Suppressor macrophage treated with lipopolysaccharide for 1 hour (primary cell): ENCODE data around the gene DAP.

Source experiments
- DNase-seq, 3 donors: peaks; one replicate each; pipeline ENCODE4 v3.0.0-alpha.2; 2020 to 2022

The DAP gene

DNA sequence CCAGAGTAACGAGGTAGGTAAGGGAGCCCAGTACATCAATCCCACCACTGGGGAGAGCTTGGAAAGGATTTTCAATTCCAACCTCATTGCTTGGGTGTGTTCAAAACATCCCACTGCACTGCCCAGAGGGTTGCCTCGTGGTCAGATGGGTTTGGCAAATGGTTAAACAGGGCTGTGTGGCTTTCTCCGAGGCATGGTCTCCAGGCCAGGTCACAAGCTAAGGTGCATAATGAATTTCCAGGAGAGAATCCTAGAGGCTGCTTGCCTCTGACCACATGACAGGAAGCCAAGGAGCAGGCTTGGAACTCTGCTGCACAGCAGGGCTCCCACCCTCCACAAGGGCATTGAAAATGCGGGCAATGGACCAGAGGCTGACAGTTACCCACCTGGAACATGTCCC, 51.6 kb downstream of the DAP start:
- no peak for DNase-seq

GRCh38 chr5:10708189-10708944, 52.7 kb downstream of the DAP start:
- DNase-seq, result no peak

DNA sequence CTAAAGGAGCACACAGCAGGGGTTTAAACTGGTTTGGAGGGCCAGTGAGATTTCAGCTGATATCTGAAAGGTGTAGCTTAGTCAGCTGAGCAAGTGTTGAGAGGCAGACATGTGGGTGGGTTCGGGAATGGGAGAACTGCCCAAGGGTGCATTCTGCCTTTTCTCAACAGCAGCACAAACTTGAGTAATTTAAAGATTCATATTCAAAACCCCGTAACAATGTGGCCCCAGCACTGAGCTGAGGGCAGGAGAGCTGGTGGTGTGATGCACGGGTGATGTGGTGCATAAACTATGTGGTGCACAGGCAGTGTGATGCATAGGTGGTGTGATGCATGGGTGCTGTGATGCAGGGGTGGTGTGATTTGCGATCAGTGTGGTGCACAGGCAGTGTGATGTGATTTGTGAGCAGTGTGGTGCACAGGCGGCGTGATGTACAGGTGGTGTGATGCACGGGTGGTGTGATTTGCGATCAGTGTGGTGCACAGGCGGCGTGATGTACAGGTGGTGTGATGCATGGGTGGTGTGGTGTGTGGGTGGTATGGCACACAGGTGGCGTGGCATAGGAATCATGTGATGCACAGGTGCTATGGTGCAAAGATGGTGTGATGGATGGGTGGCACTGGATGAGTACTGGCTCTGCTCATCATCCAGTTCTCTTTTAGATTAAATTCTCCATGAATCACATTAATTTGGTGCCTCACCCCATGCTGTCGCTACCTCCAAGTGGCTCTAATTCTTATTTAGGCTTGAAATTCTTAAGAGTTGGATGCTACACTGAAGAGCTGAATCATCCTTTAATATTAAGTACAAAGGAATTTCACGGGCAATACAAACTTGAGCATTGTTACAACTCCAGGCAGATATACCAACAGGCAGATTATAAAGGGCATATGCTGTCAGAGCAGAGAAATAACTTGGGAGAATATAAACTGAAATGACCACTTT, 53.6 kb downstream of the DAP start:
- DNase-seq, result no peak

DNA sequence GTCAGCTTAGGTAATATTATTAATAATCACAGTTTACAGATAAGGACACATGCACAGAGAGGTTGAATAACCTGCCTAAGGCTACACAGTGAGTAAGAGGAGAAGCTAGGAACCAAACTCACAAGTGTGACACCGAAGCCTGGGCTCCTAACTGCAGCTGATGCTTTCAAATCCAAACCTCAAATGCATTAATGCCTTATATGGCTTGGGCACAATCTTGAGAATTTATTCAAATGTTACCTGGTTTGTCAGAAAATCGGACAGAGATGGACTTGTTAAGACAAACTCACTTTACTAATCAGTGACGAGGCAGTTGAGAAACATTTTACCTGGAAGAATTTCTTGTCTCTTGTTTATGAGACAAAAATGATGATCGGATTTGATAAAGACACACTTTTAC, 54.7 kb downstream of the DAP start:
- DNase-seq, result no peak

DNA sequence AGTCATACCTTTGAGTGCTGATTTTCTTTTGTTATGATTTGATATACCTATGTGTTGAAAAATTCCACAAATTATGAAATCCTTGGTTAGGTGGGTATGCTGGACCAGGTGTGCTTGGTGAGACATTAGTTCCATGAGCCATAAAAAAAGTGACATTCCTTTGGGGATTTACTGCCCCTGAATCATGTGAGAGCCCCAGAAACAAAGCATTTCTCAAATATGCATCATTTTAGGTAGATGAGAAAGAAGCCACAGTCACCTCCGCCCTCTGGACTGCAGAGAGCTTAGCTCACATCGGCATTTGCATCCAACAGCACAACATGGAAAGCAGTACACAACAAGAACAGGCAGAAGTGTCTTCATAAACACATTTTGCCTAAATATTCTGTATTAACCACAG, 55.3 kb downstream of the DAP start:
- no peak for DNase-seq

- peak; percentile 70 to 87 (median 86) for DNase-seq
These were observed 55.9 kb downstream of the DAP start for GRCh38 chr5:10704949-10705621.

DNA sequence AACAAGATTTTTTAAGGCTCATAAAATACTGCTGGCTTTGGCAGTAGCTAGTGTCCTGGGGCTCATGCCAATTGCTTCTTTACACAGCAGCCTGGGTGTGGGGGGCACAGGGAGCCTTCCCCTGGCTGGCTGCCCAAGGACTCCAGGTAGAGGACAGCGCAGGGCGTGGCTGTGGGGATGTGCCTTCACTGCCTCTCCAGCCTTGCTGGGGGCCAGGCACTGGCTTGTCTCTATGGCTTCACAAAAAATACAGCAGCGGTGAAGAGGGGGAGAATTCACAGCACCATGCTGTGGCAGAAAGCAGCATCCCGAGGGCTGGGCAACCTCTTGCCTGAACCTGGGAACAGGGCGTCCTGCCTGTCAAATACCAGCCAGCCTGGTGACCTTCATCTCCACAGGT, 57.4 kb downstream of the DAP start:
- DNase-seq, result no peak

DNA sequence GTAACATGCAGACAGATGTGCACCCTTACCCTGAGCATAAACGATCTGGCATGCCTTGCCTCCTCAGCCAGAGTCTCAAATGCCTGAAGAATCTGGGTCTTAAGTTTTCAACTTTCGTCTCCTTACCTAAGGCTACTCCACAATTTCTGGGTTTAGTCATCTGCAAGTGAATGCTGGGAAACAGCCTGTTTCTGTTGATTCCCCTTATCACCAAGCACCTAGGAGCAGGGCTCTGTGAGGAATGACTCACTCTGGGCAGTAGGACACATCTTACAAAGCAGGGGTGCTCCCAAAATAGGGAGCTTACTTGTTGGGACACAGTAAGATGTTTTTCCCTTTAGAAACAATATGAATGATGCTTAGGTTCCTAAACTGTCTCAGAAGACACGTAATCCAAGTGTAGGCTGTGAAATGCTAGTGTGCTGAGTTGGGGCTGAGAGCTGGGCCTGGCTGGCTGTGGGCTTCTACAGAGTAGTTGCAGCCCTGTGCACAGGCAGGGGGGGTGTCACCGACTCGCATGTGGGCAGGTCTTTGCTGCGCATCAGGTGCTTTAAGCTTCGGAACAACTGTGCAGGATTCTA, 58.0 kb downstream of the DAP start:
- no peak for DNase-seq

DNA sequence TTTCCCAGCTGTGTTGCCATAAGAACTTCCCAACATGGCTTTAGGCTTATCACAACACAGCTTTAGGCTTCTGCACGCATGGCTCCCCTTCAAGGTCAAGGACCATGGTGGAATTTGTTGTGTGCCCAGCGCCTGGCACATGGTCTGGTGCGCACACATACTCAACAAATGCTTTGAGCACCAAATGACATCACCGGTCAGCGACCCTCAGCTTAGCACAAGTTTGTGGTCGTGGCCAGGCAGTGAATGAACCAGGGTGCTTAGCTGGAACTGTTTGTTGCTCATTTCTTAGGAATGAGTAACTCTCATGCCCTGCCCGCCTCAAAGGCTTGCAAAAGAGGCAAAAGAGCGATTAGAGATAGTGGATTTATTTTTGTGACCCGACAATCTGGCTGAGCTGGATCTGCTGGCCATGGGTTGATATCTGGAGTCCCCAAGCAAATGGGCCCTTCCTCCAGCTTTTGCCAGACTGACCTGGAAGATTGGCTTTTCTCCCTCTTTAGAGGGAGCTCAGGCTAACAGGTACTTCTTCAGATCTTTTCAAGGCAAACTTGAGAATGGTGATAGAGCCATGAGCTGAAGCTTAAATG, 58.9 kb downstream of the DAP start:
- DNase-seq, result peak; percentile 20 to 36 (median 28)

DNA sequence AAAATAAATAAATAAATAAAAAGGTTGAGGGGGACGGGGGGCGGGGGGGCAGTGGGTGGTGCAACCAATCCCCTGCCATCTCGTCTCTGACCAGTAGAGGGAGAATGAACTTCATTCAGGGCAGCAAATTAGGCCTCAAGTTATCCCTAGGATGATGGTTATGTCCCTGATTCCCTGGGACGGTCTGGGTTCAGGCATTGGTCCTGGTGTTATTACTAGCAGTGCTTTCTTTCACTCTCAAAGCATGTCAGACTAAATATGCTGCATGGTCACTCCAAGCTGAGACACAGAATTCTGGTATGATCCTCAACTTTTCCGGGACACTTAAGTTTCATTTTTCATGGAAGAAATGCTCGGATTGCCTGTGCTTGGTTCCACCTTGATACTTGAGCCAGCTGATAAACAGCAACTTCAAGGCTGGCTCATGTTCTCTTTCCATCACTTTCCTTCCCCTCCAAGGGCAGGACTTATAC, 59.4 kb downstream of the DAP start:
- DNase-seq, result peak; percentile 43 to 63 (median 56)

- DNase-seq, result no peak
These were observed 60.5 kb downstream of the DAP start for GRCh38 chr5:10700516-10700915.

DNA sequence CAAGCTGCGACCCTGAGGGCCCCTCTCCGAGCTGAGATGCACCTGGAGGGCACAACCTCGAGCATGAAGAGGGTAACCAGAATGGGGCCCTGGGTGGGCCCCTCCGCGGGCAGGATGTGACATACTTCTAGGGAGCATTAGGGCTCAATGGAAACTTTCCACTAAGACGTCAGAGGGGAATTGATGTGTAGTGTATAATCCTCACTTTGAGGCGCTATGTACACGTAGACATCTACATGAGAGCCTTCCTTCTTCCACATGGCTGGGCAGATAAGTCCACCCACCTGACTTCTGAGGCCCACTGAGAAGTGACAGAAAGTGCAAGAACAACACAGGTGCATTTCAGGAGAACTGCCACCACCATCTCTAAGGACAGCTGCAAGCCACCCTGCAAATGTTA, 61.0 kb downstream of the DAP start:
- no peak for DNase-seq

DNA sequence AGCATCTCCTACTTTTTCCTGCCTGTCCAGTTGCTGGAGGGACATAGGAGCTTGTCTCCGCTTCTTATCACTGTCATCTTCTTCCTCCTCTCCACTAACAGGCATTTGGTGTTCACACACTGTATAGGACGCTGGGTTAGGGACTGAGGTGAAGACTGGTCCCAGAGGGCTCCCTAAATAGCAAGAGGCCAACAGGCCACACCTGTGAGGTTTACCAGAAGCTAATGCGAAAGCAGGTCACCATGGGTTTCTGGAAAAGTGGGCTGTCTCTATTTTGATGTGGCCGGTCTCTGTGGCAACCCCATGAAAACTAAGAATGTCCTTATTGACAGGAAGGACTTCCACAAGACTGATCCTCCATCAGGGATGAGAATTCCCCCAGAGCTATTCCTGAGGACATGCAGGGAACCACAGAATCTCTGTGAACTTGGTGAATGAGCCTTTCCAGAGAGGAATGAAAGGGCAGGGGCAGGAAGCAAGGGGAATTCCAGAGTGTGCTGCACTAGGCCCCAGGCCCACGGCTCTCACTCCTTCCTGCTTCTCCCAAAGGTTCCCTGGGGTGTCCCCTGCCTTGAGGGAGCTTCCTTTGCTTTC, 61.7 kb downstream of the DAP start:
- no peak for DNase-seq

DNA sequence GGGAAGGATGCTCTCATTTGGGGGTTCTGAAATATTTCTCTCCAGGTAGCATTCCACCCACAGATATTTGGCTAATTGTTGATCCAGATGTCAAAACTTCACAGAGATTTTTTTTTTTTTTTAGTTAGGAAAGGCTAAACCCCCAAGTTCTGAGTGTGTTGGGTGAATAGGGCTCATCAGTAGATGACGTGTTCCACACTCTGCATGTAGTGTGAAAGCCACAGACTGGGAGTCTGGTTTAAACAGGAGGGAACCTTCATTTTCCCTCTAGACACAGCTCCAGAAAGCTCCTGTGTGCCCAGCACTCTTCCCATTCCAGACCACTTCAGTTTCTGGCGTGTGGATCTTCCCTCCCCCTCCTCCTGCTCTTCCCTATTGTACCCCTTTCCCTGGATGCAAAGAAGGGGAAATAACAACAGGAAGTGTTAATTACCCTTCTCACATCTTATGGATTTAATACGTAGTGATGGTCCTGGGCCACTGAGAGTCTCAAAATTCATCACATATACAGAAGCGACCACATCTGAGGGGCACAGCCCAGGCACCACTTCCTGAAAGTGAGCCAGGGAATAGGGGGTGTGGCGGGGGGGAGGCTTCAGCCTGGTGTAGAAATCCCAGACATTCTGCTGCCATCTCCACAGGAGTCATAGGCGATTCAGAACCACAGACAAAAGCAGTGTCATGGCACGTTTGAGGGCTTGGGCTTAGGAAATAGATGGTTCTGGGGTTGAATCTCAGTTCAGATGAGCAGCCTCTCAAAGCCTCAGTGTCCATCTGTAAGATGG, 65.1 kb downstream of the DAP start:
- peak in 2 of 3 donors; percentile 13 to 25 for DNase-seq

DNA sequence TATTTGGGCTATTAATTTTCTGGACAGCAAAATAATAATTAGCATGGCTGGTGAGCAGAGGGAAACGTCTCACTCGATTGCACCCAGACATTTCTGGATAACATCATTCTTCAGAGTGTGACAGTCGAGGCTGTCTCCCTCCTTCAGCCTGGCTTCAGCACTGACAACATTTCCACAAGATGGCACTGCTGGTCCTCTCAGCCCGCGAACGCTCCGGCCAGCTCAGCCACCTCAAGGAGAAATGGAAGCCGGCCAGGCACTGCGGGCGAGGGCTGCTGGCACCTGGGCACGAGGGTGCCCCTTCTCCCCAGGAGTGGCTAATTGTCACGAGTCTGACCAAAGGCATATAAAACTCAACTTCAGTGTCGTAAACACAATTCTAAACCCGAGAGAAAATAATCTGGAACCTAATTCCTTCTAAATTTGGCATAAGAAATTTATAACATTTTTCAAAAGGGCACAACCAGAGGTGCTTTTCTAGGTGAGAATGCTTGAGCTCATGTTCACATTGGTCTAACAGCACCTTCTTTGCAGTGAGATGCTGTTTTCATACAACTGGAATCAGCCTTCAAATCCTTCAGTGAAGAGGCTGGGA, 65.9 kb downstream of the DAP start:
- peak; percentile 78 to 83 (median 79) for DNase-seq

- no peak for DNase-seq
These were observed 68.9 kb downstream of the DAP start for GRCh38 chr5:10691826-10692785.

GRCh38 chr5:10690460-10691440, 70.3 kb downstream of the DAP start:
- no peak for DNase-seq

DNA sequence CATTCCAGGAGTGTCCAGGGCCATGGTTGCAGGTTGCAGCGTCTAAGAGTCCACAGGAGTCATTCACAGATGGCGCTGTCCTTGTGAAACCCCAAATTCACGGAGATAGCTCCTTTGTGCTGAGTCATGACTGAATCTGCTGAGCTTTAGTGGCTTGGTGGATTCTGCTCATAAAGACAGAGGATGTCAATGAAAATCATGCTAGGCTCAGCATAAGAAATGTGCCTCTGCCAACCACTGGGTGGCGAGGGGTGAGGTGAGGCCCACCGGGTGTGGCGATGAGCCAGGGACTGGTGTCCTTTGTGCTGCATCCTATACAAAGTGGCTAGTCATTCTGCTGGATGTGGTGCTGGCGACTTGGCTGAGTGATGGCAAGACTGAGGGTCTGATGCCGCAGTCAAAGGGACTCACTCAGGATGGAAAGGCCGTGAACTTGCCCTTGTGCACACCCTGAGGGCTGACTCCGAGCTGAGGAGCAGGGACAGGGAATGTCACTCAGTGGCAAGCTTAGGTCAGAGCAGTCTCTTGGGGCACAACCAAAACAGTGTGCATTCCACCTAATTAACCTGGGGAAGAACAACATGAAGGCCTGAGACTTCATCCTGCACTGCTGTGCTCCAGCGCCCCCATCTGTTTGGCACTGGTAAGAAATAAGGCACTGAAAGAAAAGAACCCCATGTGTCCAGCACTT, 71.5 kb downstream of the DAP start:
- peak; percentile 27 to 47 (median 42) for DNase-seq
